HepG2 (cell line): ENCODE measurements around the gene IGLON5. TPM values are rescaled to one million over a fixed set of nuclear protein-coding genes. Genes with fewer than 3 reads are reported as not detected.

Source experiments
- ARID2 ChIP-seq: sonication (generic); formaldehyde crosslinking; IDR thresholded peaks from 2 replicates; pipeline ENCODE4 v1.8.1; 2022; ENCODE audit warnings: mild to moderate bottlenecking, missing genetic modification reagents, borderline replicate concordance
- ATM ChIP-seq: fragments of 450-650 bp; IDR thresholded peaks from 2 replicates; pipeline ENCODE4 v1.7.1; 2017; ENCODE audit warnings: mild to moderate bottlenecking, borderline replicate concordance
- CHCHD3 ChIP-seq: sonication (generic); formaldehyde crosslinking; IDR thresholded peaks from 2 replicates; pipeline ENCODE4 v1.8.0; 2022; ENCODE audit warnings: mild to moderate bottlenecking, missing genetic modification reagents, moderate library complexity
- EHMT2 ChIP-seq: fragments of 200-600 bp; sonication (generic); IDR thresholded peaks from 2 replicates; pipeline ENCODE4 v1.7.0; 2017; ENCODE audit warnings: antibody characterized with exemption, low read depth, low read length, borderline replicate concordance
- FOXM1 ChIP-seq: sonication (generic); formaldehyde crosslinking; IDR thresholded peaks from 2 replicates; pipeline ENCODE4 v1.5.0; 2020; ENCODE audit warnings: missing genetic modification reagents
- GRHL1 ChIP-seq: sonication (generic); formaldehyde crosslinking; conservative IDR thresholded peaks from 2 replicates; pipeline ENCODE4 v1.8.0; 2022; ENCODE audit warnings: missing genetic modification reagents
- HOXA3 ChIP-seq: sonication (generic); formaldehyde crosslinking; IDR thresholded peaks from 2 replicates; pipeline ENCODE4 v1.5.0; 2020; ENCODE audit warnings: missing genetic modification reagents
- HOXA7 ChIP-seq: sonication (generic); formaldehyde crosslinking; IDR thresholded peaks from 2 replicates; pipeline ENCODE4 v1.8.1; 2022; ENCODE audit warnings: mild to moderate bottlenecking, missing genetic modification reagents, moderate library complexity
- HOXA9 ChIP-seq: sonication (generic); formaldehyde crosslinking; IDR thresholded peaks from 2 replicates; pipeline ENCODE4 v1.8.1; 2022; ENCODE audit warnings: missing genetic modification reagents, mild to moderate bottlenecking, moderate library complexity, borderline replicate concordance
- MAX ChIP-seq: IDR thresholded peaks from 2 replicates; pipeline ENCODE4 v1.6.1; 2012; ENCODE audit warnings: inconsistent platforms
- MIER2 ChIP-seq: IDR thresholded peaks from 2 replicates; pipeline ENCODE4 v1.6.1; 2016; ENCODE audit warnings: missing biosample characterization, missing genetic modification reagents
- NFE2 ChIP-seq: sonication (generic); formaldehyde crosslinking; IDR thresholded peaks from 2 replicates; pipeline ENCODE4 v1.4.0; 2020; ENCODE audit warnings: missing genetic modification reagents
- POLR2AphosphoS5 ChIP-seq: IDR thresholded peaks from 2 replicates; pipeline ENCODE4 v1.6.1; 2012; ENCODE audit warnings: low read depth, low read length
- SPEN ChIP-seq: sonication (generic); formaldehyde crosslinking; IDR thresholded peaks from 2 replicates; pipeline ENCODE4 v1.5.1; 2020; ENCODE audit warnings: low read depth, mild to moderate bottlenecking, missing genetic modification reagents
- ZNF292 ChIP-seq: sonication (generic); formaldehyde crosslinking; IDR thresholded peaks from 2 replicates; pipeline ENCODE4 v1.8.1; 2022; ENCODE audit warnings: mild to moderate bottlenecking, low read depth, missing genetic modification reagents, borderline replicate concordance
- ZNF317 ChIP-seq: sonication (generic); formaldehyde crosslinking; IDR thresholded peaks from 2 replicates; pipeline ENCODE4 v1.5.0; 2020; ENCODE audit warnings: mild to moderate bottlenecking, missing genetic modification reagents
- ZNF674 ChIP-seq: sonication (generic); formaldehyde crosslinking; IDR thresholded peaks from 2 replicates; pipeline ENCODE4 v1.5.0; 2020; ENCODE audit warnings: low read depth, mild to moderate bottlenecking, missing genetic modification reagents
- ZNF780A ChIP-seq: sonication (generic); formaldehyde crosslinking; IDR thresholded peaks from 2 replicates; pipeline ENCODE4 v1.8.0; 2022; ENCODE audit warnings: mild to moderate bottlenecking, missing genetic modification reagents, moderate library complexity
- polyA plus RNA-seq, 8 experiments: library from polyadenylated mRNA; depleted of rRNA in 3 of 8; stranded (reverse) in 7 of 8; unstranded in 1 of 8; fragments of >200 nt; fragmentation: Illumina TruSeq in 4 of 8; extraction: Trizol in 4 of 8; gene quantifications; 2 replicates each; pipeline versions ENCODE4 v1.2.1 to v1.2.3, GENCODE V29; 2011 to 2016; ENCODE audit warnings: low read depth in 4 of 8, missing spikeins in 1 of 8, mixed read lengths in 1 of 8; ENCODE audit not compliant: insufficient read depth in 1 of 8
- total RNA-seq, 5 experiments: library from RNA; depleted of rRNA; stranded (reverse); fragments of >200 nt; fragmentation: Illumina TruSeq; extraction: Trizol; gene quantifications; 2 replicates each; pipeline ENCODE4 v1.2.3, GENCODE V29; 2016; ENCODE audit warnings: low read depth in 1 of 5
- TF ChIP-seq, protein P1 (sequence below): IDR thresholded peaks from 2 replicates; pipeline ENCODE4 v1.4.0; 2020; ENCODE audit warnings: mild to moderate bottlenecking, missing genetic modification reagents
- TF ChIP-seq, protein P2 (sequence below): sonication (generic); formaldehyde crosslinking; IDR thresholded peaks from 2 replicates; pipeline ENCODE4 v1.8.1; 2023; ENCODE audit warnings: missing genetic modification reagents, inconsistent platforms, borderline replicate concordance
- TF ChIP-seq, protein P3 (sequence below): sonication (generic); formaldehyde crosslinking; IDR thresholded peaks from 2 replicates; pipeline ENCODE4 v1.5.0; 2020; ENCODE audit warnings: missing genetic modification reagents

IGLON5 gene
- total and polyA plus RNA-seq, 2 of the 13 experiments (the other 11 are each of a cell fraction or from before 2014, with no cell fraction given) = 0.04 to 5.7 TPM

GRCh38 chr19:51365211-51365964 is 53.9 kb downstream of the IGLON5 start (continued):
- TF ChIP-seq GRHL1 (CRISPR knock-in tag) (no peak), HOXA9 (CRISPR knock-in tag) (no peak), HOXA7 (CRISPR knock-in tag) (no peak), ZNF780A (CRISPR knock-in tag) (no peak), SPEN (no peak), ZNF292 (no peak), MIER2 (CRISPR knock-in tag) (no peak), NFE2 (no peak), FOXM1 (no peak), HOXA3 (CRISPR knock-in tag) (peak; percentile 65; the same call in 1 of the 2 replicates), ZNF674 (CRISPR knock-in tag) (no peak), CHCHD3 (CRISPR knock-in tag) (no peak), ATM (no peak), POLR2AphosphoS5 (peak; percentile 76), MAX (peak; percentile 61), EHMT2 (no peak), ARID2 (CRISPR knock-in tag) (no peak), ZNF317 (no peak)
- TF ChIP-seq, protein P1, sequence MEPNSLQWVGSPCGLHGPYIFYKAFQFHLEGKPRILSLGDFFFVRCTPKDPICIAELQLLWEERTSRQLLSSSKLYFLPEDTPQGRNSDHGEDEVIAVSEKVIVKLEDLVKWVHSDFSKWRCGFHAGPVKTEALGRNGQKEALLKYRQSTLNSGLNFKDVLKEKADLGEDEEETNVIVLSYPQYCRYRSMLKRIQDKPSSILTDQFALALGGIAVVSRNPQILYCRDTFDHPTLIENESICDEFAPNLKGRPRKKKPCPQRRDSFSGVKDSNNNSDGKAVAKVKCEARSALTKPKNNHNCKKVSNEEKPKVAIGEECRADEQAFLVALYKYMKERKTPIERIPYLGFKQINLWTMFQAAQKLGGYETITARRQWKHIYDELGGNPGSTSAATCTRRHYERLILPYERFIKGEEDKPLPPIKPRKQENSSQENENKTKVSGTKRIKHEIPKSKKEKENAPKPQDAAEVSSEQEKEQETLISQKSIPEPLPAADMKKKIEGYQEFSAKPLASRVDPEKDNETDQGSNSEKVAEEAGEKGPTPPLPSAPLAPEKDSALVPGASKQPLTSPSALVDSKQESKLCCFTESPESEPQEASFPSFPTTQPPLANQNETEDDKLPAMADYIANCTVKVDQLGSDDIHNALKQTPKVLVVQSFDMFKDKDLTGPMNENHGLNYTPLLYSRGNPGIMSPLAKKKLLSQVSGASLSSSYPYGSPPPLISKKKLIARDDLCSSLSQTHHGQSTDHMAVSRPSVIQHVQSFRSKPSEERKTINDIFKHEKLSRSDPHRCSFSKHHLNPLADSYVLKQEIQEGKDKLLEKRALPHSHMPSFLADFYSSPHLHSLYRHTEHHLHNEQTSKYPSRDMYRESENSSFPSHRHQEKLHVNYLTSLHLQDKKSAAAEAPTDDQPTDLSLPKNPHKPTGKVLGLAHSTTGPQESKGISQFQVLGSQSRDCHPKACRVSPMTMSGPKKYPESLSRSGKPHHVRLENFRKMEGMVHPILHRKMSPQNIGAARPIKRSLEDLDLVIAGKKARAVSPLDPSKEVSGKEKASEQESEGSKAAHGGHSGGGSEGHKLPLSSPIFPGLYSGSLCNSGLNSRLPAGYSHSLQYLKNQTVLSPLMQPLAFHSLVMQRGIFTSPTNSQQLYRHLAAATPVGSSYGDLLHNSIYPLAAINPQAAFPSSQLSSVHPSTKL (CRISPR knock-in tag) = peak; percentile 78
- TF ChIP-seq, protein P2, sequence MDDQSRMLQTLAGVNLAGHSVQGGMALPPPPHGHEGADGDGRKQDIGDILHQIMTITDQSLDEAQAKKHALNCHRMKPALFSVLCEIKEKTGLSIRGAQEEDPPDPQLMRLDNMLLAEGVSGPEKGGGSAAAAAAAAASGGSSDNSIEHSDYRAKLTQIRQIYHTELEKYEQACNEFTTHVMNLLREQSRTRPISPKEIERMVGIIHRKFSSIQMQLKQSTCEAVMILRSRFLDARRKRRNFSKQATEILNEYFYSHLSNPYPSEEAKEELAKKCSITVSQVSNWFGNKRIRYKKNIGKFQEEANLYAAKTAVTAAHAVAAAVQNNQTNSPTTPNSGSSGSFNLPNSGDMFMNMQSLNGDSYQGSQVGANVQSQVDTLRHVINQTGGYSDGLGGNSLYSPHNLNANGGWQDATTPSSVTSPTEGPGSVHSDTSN (CRISPR knock-in tag) = no peak
- TF ChIP-seq, protein P3, sequence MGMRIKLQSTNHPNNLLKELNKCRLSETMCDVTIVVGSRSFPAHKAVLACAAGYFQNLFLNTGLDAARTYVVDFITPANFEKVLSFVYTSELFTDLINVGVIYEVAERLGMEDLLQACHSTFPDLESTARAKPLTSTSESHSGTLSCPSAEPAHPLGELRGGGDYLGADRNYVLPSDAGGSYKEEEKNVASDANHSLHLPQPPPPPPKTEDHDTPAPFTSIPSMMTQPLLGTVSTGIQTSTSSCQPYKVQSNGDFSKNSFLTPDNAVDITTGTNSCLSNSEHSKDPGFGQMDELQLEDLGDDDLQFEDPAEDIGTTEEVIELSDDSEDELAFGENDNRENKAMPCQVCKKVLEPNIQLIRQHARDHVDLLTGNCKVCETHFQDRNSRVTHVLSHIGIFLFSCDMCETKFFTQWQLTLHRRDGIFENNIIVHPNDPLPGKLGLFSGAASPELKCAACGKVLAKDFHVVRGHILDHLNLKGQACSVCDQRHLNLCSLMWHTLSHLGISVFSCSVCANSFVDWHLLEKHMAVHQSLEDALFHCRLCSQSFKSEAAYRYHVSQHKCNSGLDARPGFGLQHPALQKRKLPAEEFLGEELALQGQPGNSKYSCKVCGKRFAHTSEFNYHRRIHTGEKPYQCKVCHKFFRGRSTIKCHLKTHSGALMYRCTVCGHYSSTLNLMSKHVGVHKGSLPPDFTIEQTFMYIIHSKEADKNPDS (CRISPR knock-in tag) = no peak
